H9 (cell line): Measurements from ENCODE around the gene SLIT1. TPM values are rescaled to one million over a fixed set of nuclear protein-coding genes. Genes with fewer than 3 reads are reported as not detected.

Source experiments
- DNase-seq: peaks from one replicate; pipeline ENCODE4 v3.0.0-alpha.2; 2017
- H2AFZ ChIP-seq: one replicate; pipeline ENCODE4 v1.6.1; 2013; ENCODE audit warnings: mild to moderate bottlenecking, low read length, control low read depth, moderate library complexity
- H2AK5ac ChIP-seq: 2 replicates; pipeline ENCODE4 v1.6.1; 2013; ENCODE audit warnings: low read length, control low read depth, mixed read lengths; ENCODE audit not compliant: insufficient read length
- H2BK120ac ChIP-seq: one replicate; pipeline ENCODE4 v1.6.1; 2013; ENCODE audit warnings: low read depth, mild to moderate bottlenecking, low read length, control low read depth, inconsistent platforms; ENCODE audit not compliant: poor library complexity, severe bottlenecking
- H2BK12ac ChIP-seq: 2 replicates; pipeline ENCODE4 v1.6.1; 2013; ENCODE audit warnings: low read length, control low read depth, mixed read lengths, low read depth; ENCODE audit not compliant: insufficient read length
- H2BK15ac ChIP-seq: 2 replicates; pipeline ENCODE4 v1.6.1; 2013; ENCODE audit warnings: low read depth, low read length, control low read depth
- H2BK20ac ChIP-seq: one replicate; pipeline ENCODE4 v1.6.1; 2013; ENCODE audit warnings: low read depth, mild to moderate bottlenecking, low read length, control low read depth, inconsistent platforms; ENCODE audit not compliant: poor library complexity, severe bottlenecking
- H2BK5ac ChIP-seq: 2 replicates; pipeline ENCODE4 v1.6.1; 2013; ENCODE audit warnings: low read length, control low read depth, mixed read lengths; ENCODE audit not compliant: insufficient read length
- H3K14ac ChIP-seq: 2 replicates; pipeline ENCODE4 v1.6.1; 2013; ENCODE audit warnings: low read length, control low read depth; ENCODE audit not compliant: insufficient read depth
- H3K18ac ChIP-seq: 2 replicates; pipeline ENCODE4 v1.6.1; 2013; ENCODE audit warnings: low read depth, mild to moderate bottlenecking, mixed read lengths, low read length, control low read depth; ENCODE audit not compliant: insufficient read length
- H3K23ac ChIP-seq: 2 replicates; pipeline ENCODE4 v1.6.1; 2013; ENCODE audit warnings: low read length, control low read depth, mixed read lengths, low read depth; ENCODE audit not compliant: insufficient read length
- H3K23me2 ChIP-seq: 2 replicates; pipeline ENCODE4 v1.6.1; 2013; ENCODE audit warnings: low read depth, mild to moderate bottlenecking, mixed read lengths, low read length, control low read depth; ENCODE audit not compliant: insufficient read length, poor library complexity, severe bottlenecking
- H3K27ac ChIP-seq: 2 replicates; pipeline ENCODE4 v1.5.1; 2013; ENCODE audit warnings: low read length, control low read depth, mixed read lengths, low read depth; ENCODE audit not compliant: insufficient read length
- H3K27me3 ChIP-seq: 2 replicates; pipeline ENCODE4 v1.6.1; 2013; ENCODE audit warnings: low read length, control low read depth, inconsistent platforms; ENCODE audit not compliant: insufficient read depth
- H3K4ac ChIP-seq: 2 replicates; pipeline ENCODE4 v1.6.1; 2013; ENCODE audit warnings: low read depth, mild to moderate bottlenecking, control low read depth, inconsistent platforms, low read length, moderate library complexity
- H3K4me1 ChIP-seq: 2 replicates; pipeline ENCODE4 v1.6.1; 2013; ENCODE audit warnings: low read length, control low read depth, inconsistent platforms; ENCODE audit not compliant: insufficient read depth
- H3K4me2 ChIP-seq: 2 replicates; pipeline ENCODE4 v1.6.1; 2013; ENCODE audit warnings: low read length, control low read depth, mixed read lengths; ENCODE audit not compliant: insufficient read length, insufficient read depth
- H3K56ac ChIP-seq: 2 replicates; pipeline ENCODE4 v1.6.1; 2013; ENCODE audit warnings: low read depth, mild to moderate bottlenecking, mixed read lengths, low read length, control low read depth; ENCODE audit not compliant: insufficient read length
- H3K79me1 ChIP-seq: 2 replicates; pipeline ENCODE4 v1.6.1; 2013; ENCODE audit warnings: low read depth, mild to moderate bottlenecking, moderate library complexity, low read length, control low read depth, inconsistent platforms; ENCODE audit not compliant: insufficient read depth, poor library complexity, severe bottlenecking
- H3K79me2 ChIP-seq: 2 replicates; pipeline ENCODE4 v1.6.1; 2013; ENCODE audit warnings: low read length, control low read depth, inconsistent platforms; ENCODE audit not compliant: insufficient read depth
- H3K9ac ChIP-seq: 2 replicates; pipeline ENCODE4 v1.6.1; 2013; ENCODE audit warnings: low read length, control low read depth, mixed read lengths; ENCODE audit not compliant: insufficient read length; ENCODE audit errors: extremely low read depth
- H3K9me3 ChIP-seq: one replicate; pipeline ENCODE4 v1.6.1; 2013; ENCODE audit warnings: low read depth, low read length, inconsistent platforms; ENCODE audit not compliant: control insufficient read depth
- H3T11ph ChIP-seq: one replicate; pipeline ENCODE4 v1.6.1; 2013; ENCODE audit warnings: mild to moderate bottlenecking, low read length, control low read depth, inconsistent platforms
- H4K20me1 ChIP-seq: one replicate; pipeline ENCODE4 v1.6.1; 2013; ENCODE audit not compliant: control insufficient read depth, insufficient read length, insufficient read depth
- H4K5ac ChIP-seq: 2 replicates; pipeline ENCODE4 v1.6.1; 2013; ENCODE audit warnings: low read depth, mild to moderate bottlenecking, mixed read lengths, low read length, control low read depth; ENCODE audit not compliant: insufficient read length
- H4K8ac ChIP-seq: replicated peaks from 2 replicates; pipeline ENCODE4 v1.6.1; 2013; ENCODE audit warnings: low read length, control low read depth, mixed read lengths, low read depth; ENCODE audit not compliant: insufficient read length
- H4K91ac ChIP-seq: 2 replicates; pipeline ENCODE4 v1.6.1; 2013; ENCODE audit warnings: low read depth, mild to moderate bottlenecking, moderate library complexity, mixed read lengths, low read length, control low read depth; ENCODE audit not compliant: insufficient read length
- H3K27ac Mint-ChIP-seq, 3 experiments: 2 replicates in 2 of 3; 3 replicates in 1 of 3; pipeline ENCODE4 v1.8.0; 2020 to 2021; ENCODE audit warnings: mixed read lengths in 3 of 3, mild to moderate bottlenecking in 1 of 3, moderate library complexity in 1 of 3
- H3K27me3 Mint-ChIP-seq: 2 replicates; pipeline ENCODE4 v1.8.0; 2021; ENCODE audit warnings: low read depth, mild to moderate bottlenecking, moderate library complexity, mixed read lengths
- H3K36me3 Mint-ChIP-seq, 3 experiments: 2 replicates in 2 of 3; 3 replicates in 1 of 3; pipeline ENCODE4 v1.8.0; 2020 to 2021; ENCODE audit warnings: low read depth in 3 of 3, mixed read lengths in 3 of 3; ENCODE audit not compliant: insufficient read depth in 1 of 3
- H3K4me1 Mint-ChIP-seq, 2 experiments: 2 replicates each; pipeline ENCODE4 v1.8.0; 2020; ENCODE audit warnings: mixed read lengths in 2 of 2
- H3K4me3 Mint-ChIP-seq, 2 experiments: 2 replicates in 1 of 2; 3 replicates in 1 of 2; pipeline ENCODE4 v1.8.0; 2020 to 2021; ENCODE audit warnings: mild to moderate bottlenecking in 2 of 2, mixed read lengths in 2 of 2, moderate library complexity in 1 of 2
- H3K9me3 Mint-ChIP-seq, 2 experiments: 2 replicates in 1 of 2; 3 replicates in 1 of 2; pipeline ENCODE4 v1.8.0; 2020; ENCODE audit warnings: mild to moderate bottlenecking in 2 of 2, mixed read lengths in 2 of 2, moderate library complexity in 1 of 2
- WGBS: extraction: QIAGEN DNeasy Blood & Tissue Kit; methylation state at CpG from one replicate; pipeline ENCODE4 v1.1.7; 2013; ENCODE audit warnings: missing lambda C conversion rate, low lambda C conversion rate, mixed read lengths; ENCODE audit not compliant: insufficient read length; ENCODE audit errors: extremely low coverage; 5-methylcytosine and 5-hydroxymethylcytosine counted together
- total RNA-seq: library from RNA; stranded (reverse); gene quantifications from 2 replicates; pipeline ENCODE4 v1.2.1, GENCODE V29; 2021
- TF ChIP-seq, protein P1 (sequence below): fragments of 200-600 bp; sonication (generic); conservative IDR thresholded peaks from 3 replicates; pipeline ENCODE4 v1.8.0; 2021; ENCODE audit warnings: antibody characterized with exemption, mild to moderate bottlenecking

SLIT1 gene
- total RNA-seq, 1 experiment from 2014 or later: 0.57 TPM

DNA sequence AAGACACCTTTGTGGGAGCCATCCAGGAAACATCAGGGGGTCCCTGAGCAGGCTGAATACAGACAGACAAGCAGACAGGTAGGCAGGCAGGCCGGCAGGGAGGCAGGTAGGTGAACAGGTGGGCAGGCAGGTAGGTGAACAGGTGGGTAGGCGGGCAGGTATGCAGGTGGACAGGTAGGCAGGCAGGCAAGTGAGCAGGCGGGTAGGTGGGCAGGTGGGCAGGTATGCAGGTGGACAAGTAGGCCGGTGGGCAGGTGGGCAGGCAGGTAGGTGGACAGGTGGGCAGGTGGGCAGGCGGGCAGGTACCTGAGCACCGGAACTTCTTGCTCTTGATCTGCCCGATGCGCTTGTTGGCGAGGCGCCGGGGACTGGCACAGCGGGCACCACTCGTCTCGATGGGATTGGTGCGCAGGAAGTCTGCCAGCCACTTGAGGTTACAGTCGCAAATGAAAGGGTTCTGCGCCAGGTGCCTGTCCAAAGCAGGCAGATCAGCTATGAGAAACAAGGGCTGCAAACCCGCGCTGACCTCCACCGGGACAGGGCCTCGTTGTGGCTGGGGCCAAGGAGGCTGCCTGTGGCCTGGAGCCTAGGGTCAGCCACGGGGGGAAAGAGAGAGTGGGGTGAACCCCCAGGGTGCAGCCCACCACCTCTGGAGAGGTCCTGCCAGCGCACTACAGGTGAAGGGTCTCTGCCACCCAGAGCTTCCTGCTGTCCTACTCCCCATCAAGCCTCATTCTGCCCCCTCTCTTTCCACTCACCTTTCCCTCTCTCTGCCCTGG is 136.9 kb downstream of the SLIT1 start:
- Histone ChIP-seq H3K56ac (no peak overlapping the region), H3K4me1 (no peaks in the 10 kb centered on the region), H3K27me3 (no peaks in the 10 kb centered on the region), H2BK15ac (no peak overlapping the region), H3K4ac (no peak overlapping the region), H3K9ac (no peak overlapping the region), H3K18ac (no peak overlapping the region), H3K23ac (no peak overlapping the region), H3K9me3 (no peaks in the 10 kb centered on the region), H2BK120ac (no peak overlapping the region), H4K20me1 (no peaks in the 10 kb centered on the region), H2BK12ac (no peak overlapping the region), H4K8ac (no peak overlapping the region), H3K79me2 (no peaks in the 10 kb centered on the region), H3K14ac (no peak overlapping the region), H3T11ph (no peak overlapping the region), H2AK5ac (no peak overlapping the region), H3K79me1 (no peaks in the 10 kb centered on the region), H3K4me2 (no peak overlapping the region), H3K27ac (no peak overlapping the region), H4K91ac (no peak overlapping the region), H2BK20ac (no peak overlapping the region), H4K5ac (no peak overlapping the region), H2BK5ac (no peak overlapping the region), H3K23me2 (no peaks in the 10 kb centered on the region), H2AFZ (no peak overlapping the region)
- H3K27ac Mint-ChIP-seq: peak overlapping the region in 1 of 3 experiments; percentile 82; a peak in 2 of 7 replicates
- no peak for DNase-seq
- peaks cover 0 to 3% of the 10 kb centered on the region in 2 experiments; a peak in 1 of 5 replicates for H3K9me3 Mint-ChIP-seq
- TF ChIP-seq, protein P1, sequence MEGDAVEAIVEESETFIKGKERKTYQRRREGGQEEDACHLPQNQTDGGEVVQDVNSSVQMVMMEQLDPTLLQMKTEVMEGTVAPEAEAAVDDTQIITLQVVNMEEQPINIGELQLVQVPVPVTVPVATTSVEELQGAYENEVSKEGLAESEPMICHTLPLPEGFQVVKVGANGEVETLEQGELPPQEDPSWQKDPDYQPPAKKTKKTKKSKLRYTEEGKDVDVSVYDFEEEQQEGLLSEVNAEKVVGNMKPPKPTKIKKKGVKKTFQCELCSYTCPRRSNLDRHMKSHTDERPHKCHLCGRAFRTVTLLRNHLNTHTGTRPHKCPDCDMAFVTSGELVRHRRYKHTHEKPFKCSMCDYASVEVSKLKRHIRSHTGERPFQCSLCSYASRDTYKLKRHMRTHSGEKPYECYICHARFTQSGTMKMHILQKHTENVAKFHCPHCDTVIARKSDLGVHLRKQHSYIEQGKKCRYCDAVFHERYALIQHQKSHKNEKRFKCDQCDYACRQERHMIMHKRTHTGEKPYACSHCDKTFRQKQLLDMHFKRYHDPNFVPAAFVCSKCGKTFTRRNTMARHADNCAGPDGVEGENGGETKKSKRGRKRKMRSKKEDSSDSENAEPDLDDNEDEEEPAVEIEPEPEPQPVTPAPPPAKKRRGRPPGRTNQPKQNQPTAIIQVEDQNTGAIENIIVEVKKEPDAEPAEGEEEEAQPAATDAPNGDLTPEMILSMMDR: no peak
- H3K36me3 Mint-ChIP-seq: no peaks in the 10 kb centered on the region; a peak in 1 of 7 replicates
- WGBS: no CpG with 5 or more reads among the region's 23 CpGs
- no peaks in the 10 kb centered on the region for H3K27me3 Mint-ChIP-seq
- H3K4me1 Mint-ChIP-seq: peaks cover 10 to 18% of the 10 kb centered on the region in 2 experiments
- H3K4me3 Mint-ChIP-seq: no peak overlapping the region
